Measurements from ENCODE around the gene SIGLEC15. TPM values are rescaled to one million over a fixed set of nuclear protein-coding genes. Genes with fewer than 3 reads are reported as not detected.
A peak's percentile ranks its signal among the peaks of the same experiment; 100 is the strongest.
"Not testable (repeated sequence)": the region's sequence is repeated elsewhere in the genome, so short reads cannot be mapped to it uniquely, and the experiment has no call there.

Gene SIGLEC15
- total RNA-seq, 2 experiments from 2014 or later: not detected

- CTCF ChIA-PET: interaction anchor here (0.6 kb wide), 1 partner anchor 175 kb away, joined by 3 read pairs; no protein-coding TSS in a partner anchor
- Mint-ChIP-seq H3K9me3 (ENCODE audit: low read depth) (no peaks in the 10 kb centered on the region), H3K4me1 (peaks cover 6% of the 10 kb centered on the region), H3K27ac (no peak overlapping the region), H3K4me3 (no peak overlapping the region), H3K27me3 (peaks cover 32% of the 10 kb centered on the region), H3K36me3 (no peaks in the 10 kb centered on the region)
- ATAC-seq: no peak
- no peak for DNase-seq
Observed at GRCh38 chr18:45841060-45841764, 15.7 kb downstream of the SIGLEC15 start.

DNA sequence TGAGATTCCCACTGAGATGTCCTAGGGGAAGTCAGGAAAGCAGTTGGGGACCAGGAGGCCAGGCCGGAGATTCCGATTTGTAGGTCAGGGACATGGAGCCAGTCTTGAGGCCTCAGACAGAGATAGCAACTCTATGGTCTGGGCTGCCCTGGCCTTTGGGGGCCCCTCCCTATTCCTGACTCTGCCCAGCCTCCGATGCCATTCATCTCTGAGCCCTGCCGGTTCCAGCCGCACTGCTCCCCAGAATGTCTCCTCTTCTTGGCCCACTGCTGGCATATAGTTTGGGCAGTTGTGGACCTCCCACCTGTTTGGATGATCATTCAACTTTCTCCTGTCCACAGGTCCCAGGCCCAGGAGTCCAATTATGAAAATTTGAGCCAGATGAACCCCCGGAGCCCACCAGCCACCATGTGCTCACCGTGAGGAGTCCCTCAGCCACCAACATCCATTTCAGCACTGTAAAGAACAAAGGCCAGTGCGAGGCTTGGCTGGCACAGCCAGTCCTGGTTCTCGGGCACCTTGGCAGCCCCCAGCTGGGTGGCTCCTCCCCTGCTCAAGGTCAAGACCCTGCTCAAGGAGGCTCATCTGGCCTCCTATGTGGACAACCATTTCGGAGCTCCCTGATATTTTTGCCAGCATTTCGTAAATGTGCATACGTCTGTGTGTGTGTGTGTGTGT lies 16.4 kb downstream of the SIGLEC15 start:
- Mint-ChIP-seq H3K4me1 (peaks cover 6% of the 10 kb centered on the region), H3K36me3 (no peaks in the 10 kb centered on the region), H3K27me3 (peaks cover 25% of the 10 kb centered on the region), H3K4me3 (no peak overlapping the region), H3K27ac (no peak overlapping the region), H3K9me3 (ENCODE audit: low read depth) (no peaks in the 10 kb centered on the region)
- ATAC-seq (no peak), DNase-seq (no peak)
- CTCF ChIA-PET: no interaction called here

- peaks cover 21% of the 10 kb centered on the region for H3K27me3 Mint-ChIP-seq
- H3K36me3 Mint-ChIP-seq: no peaks in the 10 kb centered on the region
- DNase-seq: no peak
- peaks cover 4% of the 10 kb centered on the region for H3K4me1 Mint-ChIP-seq
- H3K9me3 Mint-ChIP-seq (ENCODE audit: low read depth): no peaks in the 10 kb centered on the region
- CTCF ChIA-PET: no interaction called here
- no peak for ATAC-seq
- H3K27ac Mint-ChIP-seq: no peak overlapping the region
- H3K4me3 Mint-ChIP-seq: no peak overlapping the region
Observed at GRCh38 chr18:45843019-45843418, 17.5 kb downstream of the SIGLEC15 start.

DNA sequence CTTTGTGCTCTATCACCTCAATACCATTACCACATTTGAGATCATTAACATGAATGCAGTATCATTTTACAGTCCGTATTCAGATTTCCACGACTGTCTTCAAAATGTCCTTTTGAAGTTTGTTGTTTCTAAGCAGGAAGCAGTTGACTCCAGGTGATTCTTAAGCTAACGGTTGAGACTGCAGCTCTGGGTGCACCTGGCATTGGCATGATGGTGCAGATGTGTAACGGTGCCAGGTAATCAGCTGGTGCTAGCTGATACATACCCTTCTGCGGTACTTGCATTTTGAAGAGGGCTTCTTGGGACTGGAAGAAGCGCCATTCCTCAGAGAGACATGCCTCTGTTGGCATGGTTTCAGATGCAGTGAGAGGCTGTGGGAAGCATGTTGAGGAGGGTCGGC lies 19.5 kb downstream of the SIGLEC15 start:
- DNase-seq (peak; percentile 9), ATAC-seq (no peak)
- CTCF ChIA-PET: interaction anchor here (1.0 to 1.5 kb wide), 2 partner anchors 35 to 179 kb away, joined by 3 read pairs; no protein-coding TSS in a partner anchor
- Mint-ChIP-seq H3K27me3 (peaks cover 5% of the 10 kb centered on the region), H3K36me3 (peaks cover under 1% of the 10 kb centered on the region), H3K27ac (no peak overlapping the region), H3K4me1 (peaks cover 3% of the 10 kb centered on the region), H3K4me3 (no peak overlapping the region), H3K9me3 (ENCODE audit: low read depth) (no peaks in the 10 kb centered on the region)

- Mint-ChIP-seq H3K36me3 (peaks cover 2% of the 10 kb centered on the region), H3K4me3 (no peak overlapping the region), H3K9me3 (ENCODE audit: low read depth) (no peaks in the 10 kb centered on the region), H3K27ac (no peak overlapping the region), H3K4me1 (peaks cover 3% of the 10 kb centered on the region), H3K27me3 (peaks cover 1% of the 10 kb centered on the region)
- CTCF ChIA-PET: interaction anchor here (1.0 to 1.5 kb wide), 2 partner anchors 34 to 180 kb away, joined by 3 read pairs; no protein-coding TSS in a partner anchor
- DNase-seq (no peak), ATAC-seq (no peak)
Observed at GRCh38 chr18:45845410-45845809, 19.9 kb downstream of the SIGLEC15 start.

- CTCF ChIA-PET: no interaction called here
- no peaks in the 10 kb centered on the region for H3K9me3 Mint-ChIP-seq (ENCODE audit: low read depth)
- H3K36me3 Mint-ChIP-seq: peaks cover 9% of the 10 kb centered on the region
- no peak overlapping the region for H3K4me3 Mint-ChIP-seq
- ATAC-seq: no peak
- H3K27me3 Mint-ChIP-seq: no peaks in the 10 kb centered on the region
- H3K27ac Mint-ChIP-seq: no peak overlapping the region
- DNase-seq: no peak
- peaks cover 3% of the 10 kb centered on the region for H3K4me1 Mint-ChIP-seq
Observed at GRCh38 chr18:45847119-45847518, 21.6 kb downstream of the SIGLEC15 start.

DNA sequence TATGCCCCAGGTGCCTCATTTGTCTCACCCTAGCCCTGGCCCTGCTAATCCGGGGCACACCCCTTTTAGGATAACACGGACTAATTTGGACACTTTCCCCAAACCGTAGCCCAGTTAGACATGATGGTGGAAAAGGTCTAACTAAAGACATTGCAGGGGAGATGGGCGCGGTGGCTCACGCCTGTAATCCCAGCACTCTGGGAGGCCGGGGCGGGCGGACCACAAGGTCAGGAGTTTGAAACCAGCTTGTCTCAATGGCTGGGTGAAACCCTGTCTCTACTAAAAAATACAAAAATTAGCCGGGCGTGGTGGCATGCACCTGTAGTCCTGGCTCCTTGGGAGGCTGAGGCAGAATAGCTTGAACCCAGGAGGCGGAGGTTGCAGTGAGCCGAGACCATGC lies 23.2 kb downstream of the SIGLEC15 start:
- H3K4me1 Mint-ChIP-seq; H3K4me3 Mint-ChIP-seq; DNase-seq; H3K27me3 Mint-ChIP-seq; H3K36me3 Mint-ChIP-seq; H3K9me3 Mint-ChIP-seq (ENCODE audit: low read depth); ATAC-seq; H3K27ac Mint-ChIP-seq: not testable (repeated sequence)
- CTCF ChIA-PET: interaction anchor here (1.0 kb wide), 1 partner anchor 30 kb away, joined by 3 read pairs; no protein-coding TSS in a partner anchor

- Mint-ChIP-seq H3K27me3 (no peaks in the 10 kb centered on the region), H3K36me3 (peaks cover 10% of the 10 kb centered on the region), H3K4me3 (no peak overlapping the region), H3K9me3 (ENCODE audit: low read depth) (no peaks in the 10 kb centered on the region), H3K27ac (no peak overlapping the region), H3K4me1 (peaks cover 3% of the 10 kb centered on the region)
- no peak for DNase-seq
- ATAC-seq: no peak
- CTCF ChIA-PET: interaction anchor here (0.9 kb wide), 1 partner anchor 185 kb away, joined by 3 read pairs; no protein-coding TSS in a partner anchor
Observed at GRCh38 chr18:45849529-45849928, 24.1 kb downstream of the SIGLEC15 start.

DNA sequence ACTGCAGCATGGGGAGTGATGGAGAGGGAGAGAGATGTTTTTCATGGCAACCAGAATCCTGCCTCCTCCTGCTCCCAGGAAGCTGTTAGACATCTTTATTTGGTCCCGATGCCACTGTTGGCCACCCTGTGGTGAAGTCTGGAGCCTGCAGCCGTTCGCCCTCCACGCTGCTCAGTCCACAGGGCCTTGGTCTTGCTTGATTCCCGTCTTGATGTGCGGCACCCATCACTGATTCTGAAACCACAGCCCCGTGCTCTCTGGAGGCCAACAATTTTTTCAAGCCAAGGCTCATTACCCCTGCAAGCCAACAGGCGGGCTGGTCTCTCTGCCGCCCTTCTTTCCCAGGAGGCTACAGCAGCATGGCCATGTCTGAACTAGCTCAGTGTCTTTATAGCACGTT lies 24.5 kb downstream of the SIGLEC15 start:
- no peak for DNase-seq
- Mint-ChIP-seq H3K27me3 (no peaks in the 10 kb centered on the region), H3K4me1 (peaks cover 3% of the 10 kb centered on the region), H3K27ac (no peak overlapping the region), H3K36me3 (peaks cover 11% of the 10 kb centered on the region), H3K9me3 (ENCODE audit: low read depth) (no peaks in the 10 kb centered on the region), H3K4me3 (no peak overlapping the region)
- no peak for ATAC-seq
- CTCF ChIA-PET: interaction anchor here (0.7 to 0.9 kb wide), 2 partner anchors 24 to 185 kb away, joined by 3 read pairs; no protein-coding TSS in a partner anchor

DNA sequence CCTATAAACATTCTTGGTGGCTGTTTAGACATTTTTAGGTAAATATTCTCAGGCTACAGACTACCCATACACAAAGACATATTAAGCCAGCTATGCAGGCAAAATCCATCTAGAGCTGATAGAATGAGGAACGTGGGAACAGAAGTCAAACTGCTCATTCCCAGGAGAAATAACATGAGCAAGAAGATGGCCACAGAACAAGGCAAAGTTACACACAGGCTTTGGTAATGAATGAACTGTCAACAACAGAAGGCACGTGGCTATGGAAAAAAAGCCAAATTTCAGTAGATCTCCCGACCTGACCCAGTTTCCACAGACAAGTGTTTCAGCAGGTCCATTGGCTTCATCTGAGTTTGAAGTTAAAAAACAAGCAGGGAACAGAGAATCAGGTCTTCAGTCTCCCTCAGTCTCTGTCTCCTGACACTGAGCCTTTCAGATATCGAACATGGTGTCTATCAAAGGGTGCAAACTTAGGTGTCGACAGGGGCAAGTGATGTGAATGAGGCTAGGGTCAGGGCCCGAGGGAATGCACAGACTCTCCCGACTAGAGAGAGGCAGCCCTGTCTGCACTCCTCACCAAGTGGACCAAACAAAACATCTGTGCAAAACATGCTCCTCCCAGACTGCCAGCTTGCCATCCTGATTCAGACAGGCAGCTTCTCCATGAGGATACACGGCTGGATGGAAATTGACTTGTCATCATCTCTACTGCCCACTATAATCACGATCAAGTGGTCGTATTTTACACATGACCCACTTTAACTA lies 25.9 kb downstream of the SIGLEC15 start:
- DNase-seq (no peak), ATAC-seq (no peak)
- no peak overlapping the region for H3K27ac Mint-ChIP-seq
- H3K9me3 Mint-ChIP-seq (ENCODE audit: low read depth): no peaks in the 10 kb centered on the region
- CTCF ChIA-PET: no interaction called here
- H3K4me1 Mint-ChIP-seq: peaks cover 3% of the 10 kb centered on the region
- H3K36me3 Mint-ChIP-seq: peaks cover 21% of the 10 kb centered on the region
- no peak overlapping the region for H3K4me3 Mint-ChIP-seq
- H3K27me3 Mint-ChIP-seq: no peaks in the 10 kb centered on the region

DNA sequence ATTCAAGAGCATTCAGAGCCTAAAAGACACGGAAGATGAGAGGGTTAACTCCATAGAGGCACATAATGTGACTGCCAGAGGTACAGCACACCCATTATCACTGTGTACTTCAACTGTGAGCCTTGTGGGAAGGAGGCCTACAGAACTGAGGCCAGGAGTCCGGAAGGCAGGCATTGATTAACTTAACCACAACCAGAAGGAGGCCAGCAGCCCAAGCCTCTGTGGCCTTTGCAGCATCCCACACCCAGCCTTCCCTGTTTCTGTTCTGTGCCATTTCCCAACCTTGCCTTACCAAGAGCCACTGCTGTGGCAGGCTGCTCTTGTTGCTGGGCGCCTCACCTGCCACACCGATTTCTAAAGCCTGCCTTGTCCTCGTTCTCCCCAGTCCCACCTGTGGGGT lies 27.2 kb downstream of the SIGLEC15 start:
- Mint-ChIP-seq H3K36me3 (peaks cover 26% of the 10 kb centered on the region), H3K4me1 (peaks cover 3% of the 10 kb centered on the region), H3K4me3 (no peak overlapping the region), H3K27me3 (no peaks in the 10 kb centered on the region), H3K9me3 (ENCODE audit: low read depth) (no peaks in the 10 kb centered on the region), H3K27ac (no peak overlapping the region)
- DNase-seq: no peak
- ATAC-seq: no peak
- CTCF ChIA-PET: no interaction called here

DNA sequence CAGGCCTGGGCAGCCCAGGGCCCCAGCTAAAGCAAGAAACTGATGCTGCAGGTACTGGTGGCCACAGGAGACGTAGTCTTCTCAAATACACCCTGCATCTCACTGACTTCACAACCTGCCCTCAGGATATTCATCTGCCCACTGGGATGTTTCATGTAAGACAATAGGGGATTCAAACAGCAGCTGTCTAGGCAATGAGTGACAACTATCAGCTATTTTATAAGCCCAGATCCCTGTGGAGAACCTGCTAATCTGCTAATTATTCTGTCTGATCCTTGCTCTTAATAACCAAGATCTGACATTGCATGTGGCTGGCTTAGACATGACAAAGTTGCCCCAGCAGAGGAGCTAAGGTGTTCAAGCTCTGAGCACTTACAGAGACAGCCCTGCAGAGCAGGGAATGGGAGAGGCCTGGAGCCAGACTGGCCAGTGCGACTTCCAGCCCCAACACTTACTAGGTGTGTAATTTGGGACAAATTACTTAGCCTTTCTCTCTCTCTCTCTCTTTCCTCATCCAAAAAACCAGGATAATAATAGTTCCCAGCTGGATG lies 28.6 kb downstream of the SIGLEC15 start:
- Mint-ChIP-seq H3K9me3 (ENCODE audit: low read depth) (no peaks in the 10 kb centered on the region), H3K27me3 (no peaks in the 10 kb centered on the region), H3K36me3 (peaks cover 33% of the 10 kb centered on the region), H3K27ac (no peak overlapping the region), H3K4me3 (no peak overlapping the region), H3K4me1 (peaks cover 3% of the 10 kb centered on the region)
- ATAC-seq: no peak
- CTCF ChIA-PET: interaction anchor here (1.0 to 1.4 kb wide), 2 partner anchors 14 to 190 kb away, joined by 3 read pairs; no protein-coding TSS in a partner anchor
- no peak for DNase-seq

GRCh38 chr18:45856531-45856930 lies 31.1 kb downstream of the SIGLEC15 start:
- Mint-ChIP-seq H3K36me3 (peaks cover 42% of the 10 kb centered on the region), H3K4me3 (no peak overlapping the region), H3K4me1 (no peaks in the 10 kb centered on the region), H3K27me3 (no peaks in the 10 kb centered on the region), H3K9me3 (ENCODE audit: low read depth) (no peaks in the 10 kb centered on the region), H3K27ac (no peak overlapping the region)
- ATAC-seq (no peak), DNase-seq (no peak)
- CTCF ChIA-PET: interaction anchor here (2.7 kb wide), 1 partner anchor 23 kb away, joined by 10 read pairs; no protein-coding TSS in a partner anchor

Data from activated CD8-positive, alpha-beta memory T cell treated with anti-CD3 and anti-CD28 coated beads, Interleukin-2, amount 10 ng/mL, durations not matched to agents 7 days and 5 days (primary cell).